Fibroblast of skin of abdomen (primary cell): ENCODE data around the gene PDLIM7.

Experiments used
- DNase-seq: peaks from one replicate; pipeline ENCODE4 v3.0.0-alpha.2; 2013

Gene PDLIM7

GRCh38 chr5:177456976-177457851, 40.2 kb downstream of the PDLIM7 start:
- DNase-seq: peak; percentile 95

DNA sequence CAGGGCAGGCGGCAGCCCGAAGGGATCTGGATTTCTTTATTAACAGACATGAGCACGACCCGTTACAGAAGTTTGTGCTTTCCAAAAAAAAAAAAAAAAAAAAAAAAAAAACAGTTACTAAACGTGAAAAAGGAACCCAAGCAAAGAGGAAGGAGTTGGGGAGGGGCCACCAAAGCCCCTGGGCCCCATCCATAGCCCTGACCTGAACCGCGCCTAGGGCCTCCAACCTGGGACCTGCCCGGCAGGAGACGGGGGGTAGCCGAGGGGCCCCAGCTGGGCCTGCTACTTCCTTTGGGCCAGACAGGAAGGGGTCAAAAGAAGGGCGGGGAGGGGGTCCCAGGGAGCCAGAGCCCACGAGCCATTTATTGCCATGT, 40.8 kb downstream of the PDLIM7 start:
- DNase-seq: no peak

DNA sequence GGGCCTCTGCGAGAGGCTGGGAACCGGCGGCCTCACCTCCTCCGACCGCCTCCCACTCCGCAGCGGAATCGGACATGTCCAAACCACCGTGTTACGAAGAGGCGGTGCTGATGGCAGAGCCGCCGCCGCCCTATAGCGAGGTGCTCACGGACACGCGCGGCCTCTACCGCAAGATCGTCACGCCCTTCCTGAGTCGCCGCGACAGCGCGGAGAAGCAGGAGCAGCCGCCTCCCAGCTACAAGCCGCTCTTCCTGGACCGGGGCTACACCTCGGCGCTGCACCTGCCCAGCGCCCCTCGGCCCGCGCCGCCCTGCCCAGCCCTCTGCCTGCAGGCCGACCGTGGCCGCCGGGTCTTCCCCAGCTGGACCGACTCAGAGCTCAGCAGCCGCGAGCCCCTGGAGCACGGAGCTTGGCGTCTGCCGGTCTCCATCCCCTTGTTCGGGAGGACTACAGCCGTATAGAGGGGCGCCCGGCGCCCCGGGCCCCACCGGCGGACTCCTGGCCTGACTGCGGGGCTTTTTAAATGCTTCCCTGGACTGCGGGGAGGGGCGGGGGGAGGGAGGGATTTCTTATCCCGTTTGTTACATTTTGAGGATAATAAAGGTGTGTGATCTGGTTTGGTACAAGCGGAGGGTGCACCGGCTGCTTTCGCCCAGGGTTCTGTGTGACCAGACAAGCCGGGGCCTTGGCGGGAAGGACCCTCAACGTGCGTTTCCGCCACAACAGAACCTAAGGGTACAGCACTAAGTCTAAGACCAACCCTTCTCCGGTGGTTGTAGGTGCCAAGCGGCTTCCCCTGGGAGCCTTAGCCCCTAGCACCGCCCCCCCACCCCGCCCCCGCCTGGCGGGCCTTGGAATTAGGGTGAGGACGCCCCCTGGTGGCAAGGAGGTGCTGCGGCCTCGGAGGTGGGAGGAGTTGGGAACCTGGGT, 41.5 kb downstream of the PDLIM7 start:
- DNase-seq: peak; percentile 85

DNA sequence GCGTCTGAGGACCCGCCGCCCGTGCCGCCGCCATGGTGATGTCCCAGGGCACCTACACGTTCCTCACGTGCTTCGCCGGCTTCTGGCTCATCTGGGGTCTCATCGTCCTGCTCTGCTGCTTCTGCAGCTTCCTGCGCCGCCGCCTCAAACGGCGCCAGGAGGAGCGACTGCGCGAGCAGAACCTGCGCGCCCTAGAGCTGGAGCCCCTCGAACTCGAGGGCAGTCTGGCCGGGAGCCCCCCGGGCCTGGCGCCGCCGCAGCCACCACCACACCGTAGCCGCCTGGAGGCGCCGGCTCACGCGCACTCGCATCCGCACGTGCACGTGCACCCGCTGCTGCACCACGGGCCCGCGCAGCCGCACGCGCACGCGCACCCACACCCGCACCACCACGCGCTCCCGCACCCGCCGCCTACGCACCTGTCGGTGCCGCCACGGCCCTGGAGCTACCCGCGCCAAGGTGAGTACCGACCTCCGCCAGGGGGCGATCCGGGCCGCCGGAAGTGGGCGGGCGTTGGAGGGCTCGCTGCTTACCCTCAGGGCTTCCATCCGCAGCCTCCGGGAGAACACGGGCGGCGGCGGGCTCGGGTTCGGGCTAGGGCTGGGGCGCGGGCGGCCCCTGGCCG, 42.3 kb downstream of the PDLIM7 start:
- peak; percentile 63 for DNase-seq

DNA sequence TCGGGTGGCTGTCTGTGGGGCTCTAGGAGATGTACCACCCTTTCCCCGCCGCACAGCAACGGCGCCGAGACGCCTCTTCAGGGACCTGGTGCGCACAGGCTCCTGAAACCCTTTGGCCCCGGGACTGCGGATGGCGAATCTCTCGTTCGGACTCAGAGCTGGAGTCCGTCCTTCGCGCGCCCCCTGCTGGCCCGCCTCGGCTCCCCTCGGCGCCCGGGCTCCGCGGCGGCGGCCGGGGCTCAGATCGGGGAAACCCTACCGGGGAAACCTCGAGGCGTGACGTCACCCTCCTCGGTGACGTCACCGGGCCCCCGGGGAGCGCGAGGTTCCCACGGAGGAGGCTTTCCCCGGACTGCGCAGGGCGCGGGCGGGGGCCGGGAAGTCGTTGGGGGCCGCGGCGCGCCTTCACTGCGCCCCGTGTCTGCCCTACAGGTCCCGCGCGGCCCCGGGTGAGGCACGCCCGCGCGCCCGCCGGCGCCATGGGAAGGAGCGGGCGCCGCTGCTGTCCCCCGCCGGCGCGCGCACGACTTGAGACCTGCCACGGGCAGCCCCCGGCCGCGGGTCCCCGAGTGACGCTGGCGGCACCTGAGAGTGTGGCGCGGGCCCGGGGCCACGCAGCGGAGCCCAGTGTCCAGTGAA, 42.9 kb downstream of the PDLIM7 start:
- peak; percentile 86 for DNase-seq

DNA sequence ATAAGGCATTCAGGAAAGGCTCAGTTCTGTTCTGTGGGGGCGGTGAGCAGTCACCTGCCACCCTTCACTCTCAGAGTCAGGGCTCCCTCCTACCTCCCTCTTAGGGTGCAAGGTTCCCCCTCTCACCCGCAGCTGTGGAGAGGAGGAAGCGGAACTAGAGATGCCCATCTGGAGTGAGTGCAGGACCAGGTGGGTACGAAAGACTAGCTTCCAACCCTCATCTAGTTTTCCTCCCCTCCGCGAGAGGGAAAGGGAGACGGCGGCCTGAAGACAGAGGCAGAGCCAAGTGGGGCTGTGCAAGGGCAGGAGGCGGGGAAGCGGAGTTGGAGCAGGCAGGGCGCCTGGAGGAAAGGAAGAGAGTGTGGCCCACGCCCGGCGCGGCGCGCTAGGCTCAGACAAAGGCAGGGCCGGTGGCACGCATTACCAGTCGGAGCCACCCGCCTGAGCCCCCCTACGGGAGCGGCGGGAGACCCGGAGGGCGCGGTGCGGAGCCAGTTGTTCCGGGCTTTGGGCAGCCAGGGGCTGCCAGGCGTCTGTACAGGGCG, 43.5 kb downstream of the PDLIM7 start:
- DNase-seq: no peak

DNA sequence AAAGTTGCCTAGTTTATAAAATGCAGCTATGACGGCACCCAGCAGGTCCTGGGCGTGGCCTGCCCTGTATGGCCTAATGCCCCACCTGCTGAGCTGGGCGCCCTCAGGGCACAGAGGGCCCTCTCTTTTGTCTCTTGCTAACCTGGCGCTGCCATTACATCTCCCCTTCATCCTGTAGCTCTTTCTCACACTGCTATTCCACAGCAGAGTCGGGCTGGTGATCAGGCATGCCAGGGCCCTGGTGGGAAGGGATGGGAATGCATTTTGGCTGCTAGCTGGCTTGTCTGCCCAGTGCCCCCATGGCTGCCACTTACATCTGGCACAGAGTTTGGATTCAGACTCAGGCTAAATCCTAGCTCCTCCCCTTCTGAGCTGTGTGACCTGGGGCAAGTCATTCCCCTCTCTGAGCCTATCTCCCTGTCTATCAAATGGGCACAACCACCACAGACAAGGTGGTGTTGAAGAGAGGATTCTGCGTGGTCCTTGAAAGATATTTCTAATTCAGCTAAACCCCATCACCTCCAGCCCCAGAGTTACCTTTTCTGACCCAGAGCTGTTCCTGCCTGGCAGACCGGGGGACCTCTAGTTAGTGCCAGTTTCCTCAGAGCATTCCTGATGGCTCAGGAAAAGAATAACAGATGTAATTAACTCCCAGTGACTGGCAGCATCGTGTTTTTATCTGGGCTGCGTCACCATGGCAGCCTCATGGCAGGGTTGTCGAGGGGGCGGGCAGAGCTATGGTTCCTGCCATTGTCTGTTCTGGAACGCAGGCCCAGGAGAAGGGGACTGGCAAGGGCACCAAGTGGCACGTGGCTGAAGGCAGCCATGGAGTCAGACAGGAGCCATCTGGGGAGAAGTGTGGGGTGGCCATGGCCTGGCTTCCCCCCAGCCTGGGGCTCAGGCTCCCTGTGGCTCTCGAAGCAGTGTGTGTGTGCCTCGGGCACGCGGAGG, 44.4 kb downstream of the PDLIM7 start:
- no peak for DNase-seq

- DNase-seq: no peak
These were observed 46.6 kb downstream of the PDLIM7 start for GRCh38 chr5:177450667-177451424.

- no peak for DNase-seq
These were observed 48.0 kb downstream of the PDLIM7 start for GRCh38 chr5:177449140-177450061.

GRCh38 chr5:177448244-177448950, 49.0 kb downstream of the PDLIM7 start:
- no peak for DNase-seq

- peak; percentile 42 for DNase-seq
These were observed 49.7 kb downstream of the PDLIM7 start for GRCh38 chr5:177447611-177448243.

DNA sequence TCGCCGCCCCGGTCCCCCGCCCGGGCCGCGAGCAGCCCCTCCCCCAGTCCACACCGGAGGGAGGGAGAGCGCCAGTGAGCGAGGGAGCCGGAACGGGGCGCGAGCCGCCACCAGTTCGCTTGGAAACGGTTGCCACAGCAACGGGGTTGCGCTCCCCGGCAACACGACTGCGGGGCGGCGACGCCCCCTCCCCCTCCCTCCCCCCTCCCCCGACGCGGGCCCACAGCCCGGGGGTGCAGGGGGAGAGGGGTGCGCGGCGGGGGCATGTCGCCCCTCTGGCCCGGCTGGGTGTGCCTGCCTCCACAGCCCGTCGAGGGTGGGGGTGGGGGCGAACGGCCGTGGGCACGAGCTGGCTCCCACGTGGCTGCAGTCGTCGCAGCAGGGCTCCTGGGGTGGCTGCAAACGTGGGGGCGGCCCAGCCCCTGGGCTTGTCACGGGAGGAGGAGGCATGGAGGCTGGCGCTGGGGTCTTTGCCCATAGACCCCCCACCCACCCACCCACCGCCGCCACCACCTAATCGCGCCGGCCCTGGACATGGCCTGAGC, 50.3 kb downstream of the PDLIM7 start:
- peak; percentile 36 for DNase-seq

DNA sequence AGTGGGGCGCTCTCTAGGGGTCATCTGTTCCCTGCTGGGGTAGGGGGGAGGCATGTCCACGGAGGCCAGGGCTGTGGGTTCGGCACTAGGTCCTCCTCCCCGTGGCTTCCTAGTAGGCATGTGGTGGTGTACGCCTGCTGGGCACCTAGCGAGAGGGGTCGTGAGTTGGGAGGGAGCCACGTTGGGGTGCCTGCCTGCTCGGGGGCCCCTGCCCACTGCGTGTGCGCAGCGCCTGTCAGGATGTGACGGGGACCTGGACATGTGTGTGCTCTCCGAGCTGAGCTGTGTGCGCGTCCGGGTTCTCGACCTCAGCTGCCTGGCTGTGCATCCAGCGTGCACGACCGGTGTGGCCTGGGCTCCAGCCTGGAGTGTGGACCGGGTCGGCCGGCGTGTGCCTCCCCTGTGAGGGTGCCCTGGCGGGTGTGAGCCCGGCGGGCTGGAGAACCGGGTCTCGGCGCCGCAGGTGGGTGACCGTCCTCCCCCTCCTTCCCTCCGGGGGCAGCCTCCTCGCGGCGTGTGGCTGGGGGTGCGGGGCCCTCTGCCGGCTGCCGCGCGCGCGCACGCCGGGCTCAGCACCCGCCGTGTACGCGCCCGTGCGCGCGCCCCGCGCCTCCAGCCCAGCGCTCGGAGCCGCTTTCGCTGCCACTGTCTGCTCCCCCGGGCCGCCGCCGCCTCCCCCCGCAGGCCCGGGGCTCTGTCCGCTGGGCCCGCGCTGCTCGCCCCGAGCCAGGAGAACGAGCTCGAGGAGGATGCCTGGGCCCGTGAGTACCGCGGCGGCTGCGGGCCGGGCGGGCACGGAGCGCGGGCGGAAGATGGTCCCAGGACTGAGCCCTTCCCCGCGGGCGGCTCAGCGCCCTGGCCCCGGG, 51.0 kb downstream of the PDLIM7 start, which contains the start of gene PRR7:
TSS of gene PRR7 (plus strand) at position 615 of the 866 bp plus-strand sequence. CDS start 8,254 bp downstream, outside the sequence.
- peak; percentile 73 for DNase-seq

GRCh38 chr5:177445917-177446199, 51.5 kb downstream of the PDLIM7 start:
- no peak for DNase-seq

GRCh38 chr5:177445052-177445916, 52.1 kb downstream of the PDLIM7 start:
- DNase-seq: no peak
